Nephron (organoid): Measurements from ENCODE around the gene ARFRP1.

Source experiments
- H3K27ac Mint-ChIP-seq, 3 experiments: 2 replicates each; pipeline ENCODE4 v1.8.0; 2020; ENCODE audit warnings: mixed read lengths in 3 of 3, mild to moderate bottlenecking in 2 of 3, moderate library complexity in 1 of 3
- H3K27me3 Mint-ChIP-seq: 2 replicates; pipeline ENCODE4 v1.8.0; 2021; ENCODE audit warnings: low read depth, mild to moderate bottlenecking, moderate library complexity, mixed read lengths
- H3K36me3 Mint-ChIP-seq: 2 replicates; pipeline ENCODE4 v1.8.0; 2020; ENCODE audit warnings: low read depth, mixed read lengths
- H3K4me1 Mint-ChIP-seq: 2 replicates; pipeline ENCODE4 v1.8.0; 2020; ENCODE audit warnings: mixed read lengths
- H3K4me3 Mint-ChIP-seq, 3 experiments: 2 replicates each; pipeline ENCODE4 v1.8.0; 2020; ENCODE audit warnings: mild to moderate bottlenecking in 3 of 3, mixed read lengths in 3 of 3, moderate library complexity in 2 of 3
- H3K9me3 Mint-ChIP-seq: 2 replicates; pipeline ENCODE4 v1.8.0; 2020; ENCODE audit warnings: mixed read lengths
- CTCF ChIP-seq, 3 experiments: fragments of 200-600 bp; sonication (generic); IDR thresholded peaks; one replicate each; pipeline ENCODE4 v1.5.0; 2021; ENCODE audit warnings: antibody characterized with exemption in 3 of 3; ENCODE audit not compliant: unreplicated experiment in 3 of 3

ARFRP1 gene

GRCh38 chr20:63741354-63741675, 33.5 kb upstream of the ARFRP1 start:
- peaks cover 4% of the 10 kb centered on the region for H3K4me1 Mint-ChIP-seq

GRCh38 chr20:63740627-63741353, 33.0 kb upstream of the ARFRP1 start:
- Mint-ChIP-seq H3K27ac (peak overlapping the region in 2 of 3 experiments; percentile 77 to 80), H3K4me1 (peaks cover 3% of the 10 kb centered on the region), H3K36me3 (peaks cover 28% of the 10 kb centered on the region), H3K27me3 (peaks cover 5% of the 10 kb centered on the region), H3K4me3 (peak overlapping the region; percentile 80 to 84 (median 82)), H3K9me3 (no peaks in the 10 kb centered on the region)
- TF ChIP-seq CTCF (IDR thresholded peaks at IDR 0.05; ENCODE audit: unreplicated experiment in 3 of 3): no peak

More at GRCh38 chr20:63741354-63741675, 33.5 kb upstream of the ARFRP1 start:
- no peaks in the 10 kb centered on the region for H3K9me3 Mint-ChIP-seq
- H3K27me3 Mint-ChIP-seq: no peaks in the 10 kb centered on the region
- peak overlapping the region; percentile 80 to 84 (median 82) for H3K4me3 Mint-ChIP-seq
- H3K27ac Mint-ChIP-seq: peak overlapping the region in 1 of 3 experiments; percentile 77
- TF ChIP-seq CTCF (IDR thresholded peaks at IDR 0.05; ENCODE audit: unreplicated experiment in 3 of 3): no peak
- peaks cover 24% of the 10 kb centered on the region for H3K36me3 Mint-ChIP-seq

GRCh38 chr20:63740070-63740626, 32.4 kb upstream of the ARFRP1 start:
- H3K4me3 Mint-ChIP-seq: peak overlapping the region; percentile 80 to 84 (median 82)
- no peaks in the 10 kb centered on the region for H3K9me3 Mint-ChIP-seq
- TF ChIP-seq CTCF (IDR thresholded peaks at IDR 0.05; ENCODE audit: unreplicated experiment in 3 of 3): no peak
- no peaks in the 10 kb centered on the region for H3K4me1 Mint-ChIP-seq
- H3K36me3 Mint-ChIP-seq: peaks cover 22% of the 10 kb centered on the region
- peaks cover 5% of the 10 kb centered on the region for H3K27me3 Mint-ChIP-seq
- no peak overlapping the region for H3K27ac Mint-ChIP-seq

GRCh38 chr20:63739130-63740069, 31.6 kb upstream of the ARFRP1 start, which contains the start of gene SLC2A4RG:
Gene SLC2A4RG (plus strand): TSS chr20:63739776. CDS start chr20:63739913, 137 bp downstream.
- Mint-ChIP-seq H3K27ac (peak within 1 kb of the TSS in 1 of 3 experiments; percentile 77), H3K36me3 (peaks cover 17% of the 10 kb centered on the region), H3K27me3 (peaks cover 5% of the 10 kb centered on the region), H3K4me1 (no peaks in the 10 kb centered on the region), H3K4me3 (peak within 1 kb of the TSS; percentile 80 to 84 (median 82)), H3K9me3 (no peaks in the 10 kb centered on the region)
- TF ChIP-seq CTCF (IDR thresholded peaks at IDR 0.05; ENCODE audit: unreplicated experiment in 3 of 3): no peak

GRCh38 chr20:63738687-63739129, 30.9 kb upstream of the ARFRP1 start:
- no peak for TF ChIP-seq CTCF (IDR thresholded peaks at IDR 0.05; ENCODE audit: unreplicated experiment in 3 of 3)
- no peaks in the 10 kb centered on the region for H3K9me3 Mint-ChIP-seq
- H3K36me3 Mint-ChIP-seq: peaks cover 20% of the 10 kb centered on the region
- H3K4me3 Mint-ChIP-seq: peak overlapping the region in 1 of 3 experiments; percentile 11
- H3K4me1 Mint-ChIP-seq: no peaks in the 10 kb centered on the region
- H3K27me3 Mint-ChIP-seq: peaks cover 5% of the 10 kb centered on the region
- no peak overlapping the region for H3K27ac Mint-ChIP-seq
